PC-9 (cell line): Measurements from ENCODE around the gene HTR4. TPM values are rescaled to one million over a fixed set of nuclear protein-coding genes. Genes with fewer than 3 reads are reported as not detected.

Source experiments
- BruUV-seq: library from RNA; stranded (reverse); fragments of 400-500 nt; replicated peaks from 2 replicates; lab custom pipeline; 2021; lab: Mats Ljungman, UMichigan
- CTCF ChIA-PET: fragments of 300-600 bp; sonication (Branson Sonifier 250); formaldehyde crosslinking; loops from one replicate; lab custom pipeline; 2022; ENCODE audit warnings: antibody characterized with exemption; lab: Charles Lee
- POLR2A ChIA-PET: fragments of 300-600 bp; sonication (Branson Sonifier 250); formaldehyde crosslinking; loops from one replicate; lab custom pipeline; 2022; ENCODE audit warnings: antibody characterized with exemption; ENCODE audit not compliant: unreplicated experiment; lab: Charles Lee
- DNase-seq, 2 experiments: peaks; one replicate each; pipeline versions ENCODE4 v3.0.0 to v3.0.0-alpha.2; 2015 to 2022; ENCODE audit warnings: mixed read lengths in 1 of 2
- H2AFZ ChIP-seq: fragments of 200-600 bp; sonication (generic); 2 replicates; pipeline ENCODE4 v1.8.1; 2017; ENCODE audit warnings: antibody characterized with exemption
- H3F3A ChIP-seq: fragments of 200-600 bp; sonication (generic); 2 replicates; pipeline ENCODE4 v1.8.1; 2017; ENCODE audit warnings: antibody characterized with exemption, mild to moderate bottlenecking, low read depth; ENCODE audit not compliant: insufficient read depth
- H3K27ac ChIP-seq: fragments of 200-600 bp; sonication (generic); 2 replicates; pipeline ENCODE4 v1.6.1; 2016; ENCODE audit warnings: mixed run types
- H3K27me3 ChIP-seq: fragments of 200-600 bp; sonication (generic); 2 replicates; pipeline ENCODE4 v1.6.1; 2016; ENCODE audit warnings: low read depth, mixed run types; ENCODE audit not compliant: insufficient read depth
- H3K36me3 ChIP-seq: fragments of 200-600 bp; sonication (generic); 2 replicates; pipeline ENCODE4 v1.6.1; 2016; ENCODE audit warnings: low read depth, mixed run types
- H3K4me1 ChIP-seq: fragments of 200-600 bp; sonication (generic); replicated peaks from 2 replicates; pipeline ENCODE4 v1.6.1; 2016; ENCODE audit warnings: mixed run types; ENCODE audit not compliant: insufficient read depth
- H3K4me2 ChIP-seq: fragments of 200-600 bp; sonication (generic); 2 replicates; pipeline ENCODE4 v1.6.1; 2017; ENCODE audit warnings: mixed run types
- H3K4me3 ChIP-seq: fragments of 200-600 bp; sonication (generic); 2 replicates; pipeline ENCODE4 v1.6.1; 2016; ENCODE audit warnings: mixed run types
- H3K79me2 ChIP-seq: fragments of 200-600 bp; sonication (generic); 2 replicates; pipeline ENCODE4 v1.6.1; 2017; ENCODE audit warnings: low read depth, mixed run types
- H3K9me2 ChIP-seq: fragments of 200-600 bp; sonication (generic); 2 replicates; pipeline ENCODE4 v1.8.1; 2017; ENCODE audit warnings: mild to moderate bottlenecking; ENCODE audit not compliant: insufficient read depth
- H3K9me3 ChIP-seq: fragments of 200-600 bp; sonication (generic); 2 replicates; pipeline ENCODE4 v1.8.1; 2016; ENCODE audit warnings: low read depth; ENCODE audit not compliant: insufficient read depth
- H4K20me1 ChIP-seq: fragments of 200-600 bp; sonication (generic); 2 replicates; pipeline ENCODE4 v1.8.1; 2017; ENCODE audit not compliant: insufficient read depth
- CTCF ChIP-seq: fragments of 200-600 bp; sonication (generic); conservative IDR thresholded peaks from 2 replicates; pipeline ENCODE4 v1.6.1; 2017; ENCODE audit warnings: mixed run types, antibody characterized with exemption, mild to moderate bottlenecking, moderate library complexity
- EZH2 ChIP-seq: fragments of 200-600 bp; sonication (generic); IDR thresholded peaks from 2 replicates; pipeline ENCODE4 v1.8.0; 2017; ENCODE audit warnings: antibody characterized with exemption, low read depth
- intact Hi-C: fragments of 100-400 bp; cut with micrococcal nuclease; formaldehyde crosslinking; loops from one replicate; pipeline ENCODE4 v1.10.0; 2022; ENCODE audit not compliant: unreplicated experiment
- total RNA-seq: library from RNA; stranded (reverse); gene quantifications from 2 replicates; pipeline ENCODE4 v1.2.3, GENCODE V29; 2021

HTR4 gene
- total RNA-seq, 1 experiment from 2014 or later: not detected

GRCh38 chr5:148436029-148436428 lies 218.3 kb downstream of the HTR4 start:
- POLR2A ChIA-PET: no interaction called here
- no peaks in the 10 kb centered on the region for H3K9me3 ChIP-seq
- H3K4me2 ChIP-seq: no peak overlapping the region
- H3K4me1 ChIP-seq: no peaks in the 10 kb centered on the region
- no peaks in the 10 kb centered on the region for H3K27me3 ChIP-seq
- no peak overlapping the region for H3K4me3 ChIP-seq
- no peaks in the 10 kb centered on the region for H3K79me2 ChIP-seq
- H3F3A ChIP-seq: no peaks in the 10 kb centered on the region
- H3K36me3 ChIP-seq: peaks cover 18% of the 10 kb centered on the region
- intact Hi-C loops: no loop called here
- CTCF ChIA-PET: no interaction called here
- no peak overlapping the region for H2AFZ ChIP-seq
- H4K20me1 ChIP-seq: 0 out of 2 replicates have a peak, but pooled peaks cover 6% of the 10 kb centered on the region
- no peak for TF ChIP-seq CTCF
- TF ChIP-seq EZH2: no peak
- no peaks in the 10 kb centered on the region for H3K9me2 ChIP-seq
- no peak overlapping the region for H3K27ac ChIP-seq
- BruUV-seq: no TSS peak
- no peak for DNase-seq

- H3K36me3 ChIP-seq: peaks cover 12% of the 10 kb centered on the region; the same call in 1 of the 2 replicates
- H3K27ac ChIP-seq: no peak overlapping the region
- TF ChIP-seq CTCF (no peak), EZH2 (no peak)
- BruUV-seq: no TSS peak
- H3K4me2 ChIP-seq: no peak overlapping the region
- no peaks in the 10 kb centered on the region for H3K4me1 ChIP-seq
- H4K20me1 ChIP-seq: 0 out of 2 replicates have a peak, but pooled peaks cover 11% of the 10 kb centered on the region
- no peaks in the 10 kb centered on the region for H3F3A ChIP-seq
- DNase-seq: no peak
- POLR2A ChIA-PET: no interaction called here
- intact Hi-C loops: no loop called here
- no peaks in the 10 kb centered on the region; the same call in 1 of the 2 replicates for H3K9me3 ChIP-seq
- H3K4me3 ChIP-seq: no peak overlapping the region
- H2AFZ ChIP-seq: no peak overlapping the region
- CTCF ChIA-PET: no interaction called here
- H3K9me2 ChIP-seq: no peaks in the 10 kb centered on the region
- no peaks in the 10 kb centered on the region for H3K79me2 ChIP-seq
- H3K27me3 ChIP-seq: no peaks in the 10 kb centered on the region
Observed at GRCh38 chr5:148433826-148434225, 220.5 kb downstream of the HTR4 start.

Other genes starting within 250 kb of the HTR4 start
- gene ADRB2, start 172.1 kb upstream of the HTR4 start, total RNA-seq: 2.8 and 3.1 TPM in 2 replicates